ENCODE data around the gene INPP5E. TPM values are rescaled to one million over a fixed set of nuclear protein-coding genes. Genes with fewer than 3 reads are reported as not detected.

Gene INPP5E, protein sequence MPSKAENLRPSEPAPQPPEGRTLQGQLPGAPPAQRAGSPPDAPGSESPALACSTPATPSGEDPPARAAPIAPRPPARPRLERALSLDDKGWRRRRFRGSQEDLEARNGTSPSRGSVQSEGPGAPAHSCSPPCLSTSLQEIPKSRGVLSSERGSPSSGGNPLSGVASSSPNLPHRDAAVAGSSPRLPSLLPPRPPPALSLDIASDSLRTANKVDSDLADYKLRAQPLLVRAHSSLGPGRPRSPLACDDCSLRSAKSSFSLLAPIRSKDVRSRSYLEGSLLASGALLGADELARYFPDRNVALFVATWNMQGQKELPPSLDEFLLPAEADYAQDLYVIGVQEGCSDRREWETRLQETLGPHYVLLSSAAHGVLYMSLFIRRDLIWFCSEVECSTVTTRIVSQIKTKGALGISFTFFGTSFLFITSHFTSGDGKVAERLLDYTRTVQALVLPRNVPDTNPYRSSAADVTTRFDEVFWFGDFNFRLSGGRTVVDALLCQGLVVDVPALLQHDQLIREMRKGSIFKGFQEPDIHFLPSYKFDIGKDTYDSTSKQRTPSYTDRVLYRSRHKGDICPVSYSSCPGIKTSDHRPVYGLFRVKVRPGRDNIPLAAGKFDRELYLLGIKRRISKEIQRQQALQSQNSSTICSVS
- 6.1 and 11.8 TPM in 2 replicates for total RNA-seq (2014; rRNA removed; shearing (Covaris generic))

DNA sequence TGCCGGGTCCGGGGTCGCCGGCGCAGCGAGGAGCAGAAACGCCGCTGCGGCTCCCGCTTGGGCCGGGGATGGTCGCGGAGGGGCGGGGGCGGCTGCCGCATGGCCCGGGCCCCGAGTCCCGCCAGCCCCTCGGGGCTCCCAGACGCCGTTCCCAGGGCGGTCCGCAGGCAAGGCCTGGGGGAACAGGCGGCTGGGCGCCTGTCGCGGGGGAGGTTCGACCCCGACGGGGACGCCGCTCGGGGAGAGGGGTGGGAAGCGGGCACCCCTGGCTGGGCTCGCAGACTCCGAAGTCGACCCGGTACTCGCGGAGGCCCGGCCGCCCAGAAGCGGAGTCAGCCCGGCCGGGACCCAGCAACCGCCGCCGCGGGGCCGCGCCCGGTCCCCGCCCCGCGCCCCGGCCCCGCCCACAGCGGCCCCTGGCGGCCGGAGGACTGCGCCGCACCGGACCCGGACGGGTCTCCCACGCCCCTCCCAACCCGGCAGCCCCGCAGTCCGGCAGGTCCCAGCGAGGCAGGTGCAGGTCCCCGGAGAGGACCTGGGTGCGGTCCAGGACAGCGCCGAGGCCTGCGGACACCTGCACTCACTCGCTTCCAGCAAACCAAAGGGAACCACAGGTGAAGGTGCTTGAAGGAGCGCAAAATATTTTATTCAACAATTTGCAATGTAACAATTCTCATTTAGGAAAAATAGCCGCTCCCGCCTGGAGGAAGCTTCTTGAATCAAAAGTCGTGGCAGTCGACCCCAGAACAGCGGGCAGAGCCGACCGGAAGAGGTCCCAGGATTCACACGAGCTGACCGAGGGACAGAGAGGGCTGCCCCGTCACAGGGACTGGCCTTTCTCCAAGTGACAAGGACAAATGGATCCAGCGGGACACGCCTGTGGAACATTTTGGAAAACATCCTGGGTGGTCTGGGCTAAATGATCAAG, at the start of gene INPP5E:
Gene INPP5E (minus strand): TSS at position 365 of the 928 bp plus-strand sequence. CDS start 426 bp downstream, outside the sequence.
- in situ Hi-C loops (cut with HindIII; ENCODE audit: low sequenced_read_pairs) = no loop called here
- peak; percentile 51 for DNase-seq (ENCODE audit: low spot score)

DNA sequence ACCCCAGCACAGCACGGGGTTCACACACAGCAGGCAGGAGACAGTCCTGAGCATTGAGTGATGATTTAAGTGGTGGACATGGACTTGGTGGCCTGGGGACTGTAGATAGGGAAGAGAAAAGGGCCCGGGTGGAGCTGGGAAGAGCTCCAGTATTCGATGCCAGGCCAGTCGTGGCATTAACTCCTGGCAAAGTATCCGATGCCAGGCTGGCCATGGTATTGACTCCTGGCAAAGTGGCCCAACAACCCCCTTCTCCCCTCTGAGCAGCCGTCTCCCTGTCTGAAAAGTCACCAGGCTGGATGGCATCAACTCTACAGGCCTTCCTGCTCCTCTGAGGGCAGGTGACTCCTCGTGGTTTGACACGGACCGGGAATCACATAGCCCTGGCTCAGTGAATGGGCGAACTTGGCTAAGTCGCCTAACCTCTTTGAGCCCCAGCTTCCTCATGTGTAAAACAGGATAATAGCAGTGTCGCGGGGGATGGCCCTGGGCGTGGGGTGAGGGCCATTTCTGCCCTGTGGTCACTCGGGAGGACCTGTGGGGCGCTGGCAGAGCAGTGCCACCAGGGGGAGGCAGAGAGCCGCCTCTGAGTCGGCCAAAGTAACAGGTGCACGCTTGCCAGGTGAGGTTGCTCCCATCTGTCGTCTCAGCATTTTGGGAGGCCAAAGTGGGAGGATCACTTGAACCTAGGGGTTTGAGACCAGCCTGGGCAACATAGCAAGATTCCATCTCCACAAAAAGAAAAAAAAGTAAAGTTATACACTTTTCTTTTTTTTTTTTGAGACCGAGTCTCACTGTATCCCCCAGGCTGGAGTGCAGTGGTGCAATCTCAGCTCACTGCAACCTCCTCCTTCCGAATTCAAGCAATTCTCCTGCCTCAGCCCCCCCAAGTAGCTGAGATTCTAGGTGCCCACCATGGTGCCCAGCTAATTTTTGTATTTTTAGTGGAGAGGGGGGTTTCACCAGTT, 48.9 kb upstream of the INPP5E start:
- peak; percentile 77 for DNase-seq (ENCODE audit: low spot score)
- in situ Hi-C loops (cut with HindIII; ENCODE audit: low sequenced_read_pairs) = loop anchor here (5.0 to 10.0 kb wide), 3 partner anchors 59 to 186 kb away; partner anchors contain the start of gene NOTCH1

DNA sequence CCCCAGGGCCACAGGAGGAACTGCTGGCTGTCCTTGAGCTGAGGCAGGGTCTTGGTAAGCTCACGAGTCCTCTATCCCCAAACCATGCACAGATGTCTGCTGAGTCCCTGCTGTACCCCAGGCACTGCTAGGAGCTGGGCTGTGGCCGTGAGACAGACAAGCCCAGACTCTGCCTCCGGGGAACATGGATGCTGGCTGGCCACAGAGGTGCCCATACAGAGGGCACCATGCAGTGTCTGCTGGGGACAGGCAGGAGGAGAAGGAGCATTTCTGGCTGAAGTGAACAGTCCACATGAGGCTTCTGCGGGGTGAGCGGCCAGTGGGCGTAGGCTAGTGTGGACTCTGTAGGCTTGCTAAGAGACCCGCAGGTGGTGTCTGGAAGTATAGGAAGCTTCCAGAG, 48.0 kb upstream of the INPP5E start:
- no peak for DNase-seq (ENCODE audit: low spot score)
- in situ Hi-C loops (cut with HindIII; ENCODE audit: low sequenced_read_pairs) = loop anchor here (5.0 to 10.0 kb wide), 3 partner anchors 60 to 187 kb away; partner anchors contain the start of gene NOTCH1

DNA sequence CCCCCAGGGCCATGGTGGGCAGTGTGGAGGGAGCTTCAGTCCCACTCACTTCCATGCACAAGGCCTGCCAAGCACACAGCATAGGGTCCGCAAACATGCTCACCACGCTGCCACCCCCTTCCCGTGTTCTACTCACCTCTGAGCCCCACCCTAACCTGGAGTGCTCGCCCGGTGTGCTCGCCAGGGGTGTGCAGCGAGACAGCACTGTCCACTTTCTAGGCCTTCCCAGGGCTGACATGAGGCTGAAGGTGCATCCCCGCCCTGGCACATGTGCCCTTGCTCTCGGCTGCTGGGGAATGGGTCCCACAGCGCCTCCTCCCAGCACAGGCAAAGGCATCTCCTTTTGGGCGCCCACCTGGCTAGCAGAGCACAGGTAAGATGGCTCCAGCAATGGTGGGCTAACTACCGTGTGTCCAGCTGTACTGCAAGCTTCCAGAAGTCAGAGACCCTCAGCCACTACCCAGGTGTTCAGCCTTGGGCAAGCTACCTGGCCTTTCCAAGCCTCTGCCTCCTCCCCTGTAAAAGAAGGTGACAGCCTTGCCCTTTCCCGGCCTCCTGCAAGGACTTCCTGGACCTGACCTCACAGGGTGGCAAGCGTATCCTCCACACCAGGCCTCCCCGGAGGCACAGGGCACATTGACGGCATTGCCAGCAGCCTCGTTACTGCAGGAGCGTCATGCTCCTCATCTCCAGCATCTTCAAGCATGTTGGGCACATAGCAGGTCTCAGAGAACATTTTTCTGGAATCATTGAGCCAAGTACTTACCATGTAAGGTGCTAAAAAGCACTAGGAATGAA, 47.4 kb upstream of the INPP5E start:
- DNase-seq (ENCODE audit: low spot score) = no peak
- in situ Hi-C loops (cut with HindIII; ENCODE audit: low sequenced_read_pairs) = loop anchor here (5.0 to 10.0 kb wide), 3 partner anchors 60 to 188 kb away; partner anchors contain the start of gene NOTCH1

DNA sequence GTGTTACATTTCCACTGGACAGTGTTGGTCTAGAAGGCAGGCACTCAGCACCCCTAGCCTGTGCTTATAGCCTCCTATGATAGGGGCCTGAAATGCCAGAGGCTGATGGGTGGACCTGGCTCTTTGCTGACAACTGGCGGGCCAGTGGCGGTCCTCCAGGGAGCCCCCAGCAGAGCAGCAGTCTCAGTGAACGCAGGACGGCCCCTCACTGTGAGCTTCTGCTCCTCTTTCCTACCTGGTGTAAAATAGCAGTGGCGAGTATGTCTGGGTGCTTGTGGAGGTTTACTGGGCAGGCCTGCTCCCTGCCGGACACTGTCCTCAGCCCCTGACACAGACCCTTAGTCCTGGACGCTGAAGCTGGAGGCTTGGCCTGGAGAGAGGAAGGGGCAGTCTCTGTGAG, 46.5 kb upstream of the INPP5E start:
- in situ Hi-C loops (cut with HindIII; ENCODE audit: low sequenced_read_pairs) = loop anchor here (5.0 to 10.0 kb wide), 3 partner anchors 61 to 189 kb away; partner anchors contain the start of gene NOTCH1
- DNase-seq (ENCODE audit: low spot score) = no peak

DNA sequence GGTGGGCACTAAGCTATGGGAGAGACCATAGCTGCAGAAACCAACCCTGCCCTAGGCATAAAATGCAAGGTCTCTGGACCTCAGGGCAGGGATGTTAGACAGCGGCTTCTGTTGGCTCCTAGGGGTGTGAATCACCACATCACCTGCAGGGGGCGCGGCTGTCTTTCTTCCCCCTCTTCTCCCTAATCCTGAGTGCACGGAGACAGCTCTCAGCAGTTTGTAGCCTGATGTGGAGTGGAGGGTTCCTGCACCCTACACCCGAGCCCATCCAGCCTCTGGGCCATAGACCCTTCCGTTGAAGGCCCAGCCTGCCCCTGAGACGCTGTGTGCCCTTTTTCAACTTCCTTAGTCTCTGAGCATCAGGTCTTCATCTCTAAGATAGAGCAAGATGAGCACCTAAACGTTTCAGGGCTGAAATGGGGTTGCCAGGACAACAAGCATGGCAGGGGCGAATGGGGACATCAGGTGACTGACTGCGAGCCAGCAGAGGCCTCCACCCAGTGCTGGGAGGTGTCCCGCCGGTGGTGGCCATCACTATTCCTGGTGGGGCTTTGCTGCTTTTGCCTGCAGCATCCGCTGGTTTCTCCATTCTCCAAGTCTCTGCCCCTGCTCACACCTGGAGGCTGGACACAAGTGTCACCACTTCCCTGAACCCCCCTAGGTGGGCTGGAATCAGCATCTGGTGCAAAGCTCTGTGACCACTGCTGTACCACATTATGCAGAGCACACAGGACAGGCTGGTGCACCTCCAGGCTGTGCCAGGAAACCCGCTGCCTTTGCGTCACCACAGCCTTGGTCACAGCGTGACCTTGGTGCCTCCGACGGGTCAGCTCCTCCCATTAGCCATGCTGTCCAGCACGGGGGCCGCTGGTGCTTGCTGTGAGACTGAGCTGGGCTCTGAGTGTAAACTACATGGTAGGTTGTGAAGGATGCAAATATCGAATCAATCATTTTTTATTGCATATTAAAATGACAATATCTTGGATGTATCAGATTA, 45.7 kb upstream of the INPP5E start:
- peak; percentile 76 for DNase-seq (ENCODE audit: low spot score)
- in situ Hi-C loops (cut with HindIII; ENCODE audit: low sequenced_read_pairs) = loop anchor here (5.0 to 10.0 kb wide), 3 partner anchors 62 to 189 kb away; partner anchors contain the start of gene NOTCH1

DNA sequence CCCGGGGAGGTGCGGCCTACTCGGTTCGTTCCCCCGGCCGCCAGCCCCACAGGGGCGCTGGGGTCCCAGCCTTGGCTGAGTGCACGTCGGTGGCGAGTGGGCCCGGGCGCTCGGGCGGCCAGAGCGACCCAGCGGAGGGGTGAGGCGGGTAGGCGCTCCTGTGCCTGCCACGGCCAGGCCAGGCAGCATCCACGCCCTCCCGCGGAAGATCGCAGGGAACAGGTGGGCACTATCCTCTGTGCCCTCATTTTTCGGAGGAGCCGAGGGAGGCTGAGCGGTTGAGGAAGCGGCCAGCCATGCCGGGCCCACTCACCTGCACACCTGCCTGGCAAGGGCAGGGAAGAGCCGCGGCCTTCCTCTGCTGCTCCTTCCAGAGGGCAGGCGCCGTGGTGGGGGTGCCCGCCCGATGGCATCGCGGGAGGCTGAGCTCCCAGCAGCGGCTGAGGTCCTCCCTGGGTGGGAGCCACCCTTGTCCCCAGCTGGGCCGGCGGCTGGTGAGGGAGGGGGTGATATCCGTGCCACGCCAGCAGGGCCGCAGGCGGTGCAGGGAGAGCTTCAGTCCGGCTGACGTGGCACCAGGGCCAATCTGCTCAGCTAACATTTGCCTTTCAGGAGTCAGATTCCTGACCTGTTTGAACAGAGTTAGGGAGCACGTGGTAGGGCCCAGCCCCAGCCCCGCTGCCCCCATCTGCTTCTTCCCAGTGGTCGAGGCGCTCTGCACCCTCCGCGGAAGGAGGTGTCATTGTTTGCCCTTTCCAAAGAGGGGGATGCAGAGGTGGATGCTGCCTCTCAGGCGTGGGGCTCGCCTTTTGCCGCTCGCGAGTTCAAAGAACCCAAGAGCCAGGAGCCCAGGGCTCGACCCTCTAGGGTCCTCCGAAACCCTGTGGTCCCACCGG, 44.8 kb upstream of the INPP5E start:
- peak; percentile 2 for DNase-seq (ENCODE audit: low spot score)
- in situ Hi-C loops (cut with HindIII; ENCODE audit: low sequenced_read_pairs) = loop anchor here (5.0 to 10.0 kb wide), 3 partner anchors 63 to 190 kb away; partner anchors contain the start of gene NOTCH1

DNA sequence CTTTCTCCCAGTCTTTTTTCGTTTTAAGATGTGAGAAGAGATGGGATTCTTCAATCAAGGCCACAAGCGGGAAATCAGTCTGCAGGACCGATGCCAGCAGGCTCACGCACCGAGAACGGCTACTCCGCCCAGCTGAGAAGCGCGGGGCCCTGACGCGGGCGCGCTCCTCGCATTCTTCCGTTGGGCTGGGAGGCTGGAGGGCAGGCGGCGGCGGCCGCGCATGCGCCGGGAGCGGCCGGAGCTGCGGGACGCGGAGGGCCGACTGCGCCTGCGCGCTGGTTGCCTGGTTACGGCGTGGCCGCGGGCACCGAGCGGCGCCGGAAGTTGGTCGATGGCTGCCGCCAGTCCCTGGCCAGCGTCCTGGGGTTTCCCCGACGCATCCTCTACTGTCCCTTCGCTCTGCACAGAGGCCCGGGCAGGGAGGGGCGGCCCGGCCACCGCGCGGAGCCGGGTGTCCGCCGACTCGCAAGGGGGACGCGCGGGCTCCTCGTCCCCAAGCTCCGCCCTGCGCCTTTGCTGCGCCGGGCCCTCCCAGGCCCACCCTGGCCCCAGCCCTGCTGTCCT, 44.0 kb upstream of the INPP5E start:
- peak; percentile 90 for DNase-seq (ENCODE audit: low spot score)
- in situ Hi-C loops (cut with HindIII; ENCODE audit: low sequenced_read_pairs) = loop anchor here (10.0 kb wide), 2 partner anchors 91 to 191 kb away; no protein-coding TSS in a partner anchor

DNA sequence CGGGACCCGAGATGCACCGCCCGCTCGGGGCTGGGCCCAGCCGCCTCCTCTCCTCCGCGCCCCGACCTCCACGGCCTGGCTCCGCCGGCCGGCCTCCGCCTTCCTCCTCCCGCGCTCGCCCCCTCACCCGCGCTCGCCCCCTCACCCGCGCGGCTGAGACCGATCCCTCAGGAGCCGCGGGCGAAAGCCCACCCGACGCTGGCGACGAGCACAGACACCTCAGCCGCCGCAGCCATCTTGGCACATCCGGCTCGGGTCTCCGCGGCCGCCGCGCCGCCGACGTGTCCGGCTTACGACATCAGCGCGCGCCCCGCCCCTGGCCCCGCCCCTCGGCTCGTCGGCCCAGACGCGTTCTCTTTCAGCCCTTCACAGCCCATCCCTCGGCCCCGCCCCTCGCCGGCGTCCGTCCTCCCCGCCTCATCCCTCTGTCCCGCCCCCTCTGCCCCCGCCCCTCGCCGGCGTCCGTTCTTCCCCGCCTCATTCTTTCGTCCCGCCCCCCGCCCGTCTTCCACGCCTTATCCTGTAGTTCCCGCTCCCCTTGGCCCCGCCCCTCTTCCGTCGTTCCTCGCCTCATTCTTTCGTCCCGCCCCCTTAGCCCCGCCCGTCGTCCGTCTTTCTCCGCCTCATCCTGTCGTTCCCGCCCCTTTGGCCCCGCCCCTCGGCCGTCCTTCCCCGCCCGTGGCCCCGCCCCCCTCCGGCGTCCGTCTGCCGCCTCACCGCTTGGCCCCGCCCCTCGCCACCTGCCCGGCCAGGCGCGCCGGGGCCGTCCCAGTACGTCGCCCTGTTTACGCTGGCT, 43.3 kb upstream of the INPP5E start, which contains the start of gene SEC16A:
Gene SEC16A (minus strand): TSS at position 248 of the 796 bp plus-strand sequence. CDS start 5,425 bp downstream, outside the sequence.
- in situ Hi-C loops (cut with HindIII; ENCODE audit: low sequenced_read_pairs) = loop anchor here (10.0 kb wide), 2 partner anchors 92 to 192 kb away; no protein-coding TSS in a partner anchor
- peak; percentile 99 for DNase-seq (ENCODE audit: low spot score)

DNA sequence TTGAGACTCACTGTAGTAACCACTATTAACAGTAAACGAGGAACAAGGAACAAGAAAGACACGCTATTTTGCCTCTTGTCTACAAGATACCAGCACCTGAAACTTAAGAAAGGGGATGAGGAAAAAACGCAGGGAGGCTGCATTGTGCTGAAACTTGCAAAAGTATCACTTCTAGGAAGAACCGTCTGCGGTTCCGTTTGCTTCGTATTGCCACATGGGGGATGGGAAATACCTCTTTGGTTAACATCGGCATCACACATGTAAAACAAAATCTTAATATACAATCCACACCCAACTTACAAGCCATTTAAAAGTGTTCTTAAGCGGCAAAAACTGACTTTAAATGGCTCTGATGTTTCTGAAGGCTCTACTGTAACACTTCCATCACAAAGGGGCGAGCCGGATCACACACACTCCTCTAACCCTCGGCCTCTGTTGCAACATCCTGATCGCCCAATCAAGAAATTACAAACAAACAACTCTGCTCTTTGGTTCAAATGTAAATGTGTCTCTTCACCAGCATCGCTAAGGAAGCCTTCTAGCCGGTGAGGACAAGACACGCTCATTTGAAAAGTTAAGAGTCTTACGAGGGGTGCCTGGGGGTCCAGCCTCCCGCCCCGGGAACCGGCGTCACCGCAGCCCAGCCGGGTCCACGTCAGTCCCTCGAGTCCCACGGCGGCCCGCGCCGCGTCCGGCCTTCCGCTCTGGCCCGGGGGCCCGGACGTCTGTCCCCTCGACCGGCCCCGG, 42.6 kb upstream of the INPP5E start:
- in situ Hi-C loops (cut with HindIII; ENCODE audit: low sequenced_read_pairs) = loop anchor here (10.0 kb wide), 2 partner anchors 93 to 193 kb away; no protein-coding TSS in a partner anchor
- peak; percentile 4 for DNase-seq (ENCODE audit: low spot score)

DNA sequence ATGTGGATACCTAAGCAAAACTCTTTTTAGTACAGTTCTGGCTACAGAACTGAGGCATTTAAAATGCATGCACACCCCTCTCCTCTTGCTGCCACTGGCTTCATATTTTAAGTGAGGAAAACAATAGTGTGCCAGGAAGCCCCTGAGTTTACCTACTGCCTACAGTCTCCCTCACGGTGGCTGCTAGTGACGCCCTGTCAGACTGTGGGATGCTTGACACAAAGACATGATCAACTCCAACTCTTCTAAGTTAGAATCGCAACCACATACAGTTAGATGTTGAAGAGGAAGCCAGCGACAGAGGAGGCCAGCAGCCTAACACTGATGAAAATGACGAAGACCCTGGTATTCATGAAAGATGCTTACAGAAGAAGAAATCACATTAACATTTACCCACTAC, 41.9 kb upstream of the INPP5E start:
- DNase-seq (ENCODE audit: low spot score) = no peak
- in situ Hi-C loops (cut with HindIII; ENCODE audit: low sequenced_read_pairs) = loop anchor here (10.0 kb wide), 2 partner anchors 93 to 193 kb away; no protein-coding TSS in a partner anchor

DNA sequence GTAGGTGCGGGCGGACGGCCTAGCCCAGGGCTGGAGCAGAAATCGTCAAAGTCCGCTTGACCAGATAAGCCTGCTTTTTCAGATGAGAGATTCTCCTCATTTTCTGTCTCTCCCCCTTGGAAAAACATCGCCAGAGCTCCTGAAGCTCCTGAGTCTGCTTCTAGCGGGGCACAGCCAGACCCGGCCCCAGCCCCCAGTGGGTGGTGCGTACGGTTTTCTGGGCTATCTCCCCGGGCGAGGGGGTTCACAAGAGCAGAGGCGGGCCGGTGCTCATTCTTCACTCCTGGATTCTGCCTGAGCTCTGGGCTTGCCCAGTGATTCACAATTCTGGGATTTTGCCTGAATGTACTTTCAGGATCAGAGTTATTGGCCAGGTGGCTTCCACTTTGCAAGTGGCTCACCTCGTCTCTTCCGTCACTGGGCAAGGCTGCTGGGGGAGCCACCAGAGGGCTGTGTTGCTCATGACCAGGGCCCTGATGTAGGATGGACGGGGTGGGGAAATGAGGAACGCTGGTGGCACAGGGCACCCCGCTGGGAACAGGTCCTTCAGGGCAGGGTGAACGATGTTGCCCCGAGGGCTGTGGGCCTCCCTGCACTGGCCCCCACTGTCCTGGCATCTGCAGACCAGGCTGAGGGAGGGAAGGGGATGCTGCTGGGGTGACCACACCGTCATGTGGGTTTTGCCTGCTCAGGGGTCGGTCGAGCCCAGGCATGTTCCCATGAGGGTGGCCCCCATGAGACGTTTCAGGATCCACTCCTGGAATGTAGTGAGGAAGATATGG, 36.9 kb upstream of the INPP5E start:
- in situ Hi-C loops (cut with HindIII; ENCODE audit: low sequenced_read_pairs) = no loop called here
- DNase-seq (ENCODE audit: low spot score) = no peak

Data from G401 (cell line).